ENCODE measurements around the gene S100A8. TPM values are rescaled to one million over a fixed set of nuclear protein-coding genes. Genes with fewer than 3 reads are reported as not detected.
A peak's percentile ranks its signal among the peaks of the same experiment; 100 is the strongest.

S100A8 gene
- total and polyA plus RNA-seq, 11 donors = 6.0 to 199 (median 32.3) TPM

- 63 to 77% (median 71%) methylated on average over 3 of the region's 3 CpGs for WGBS, 4 donors
- Histone ChIP-seq H3K27me3 (peaks cover 0 to 10% (median 0%) of the 10 kb centered on the region in 9 donors), H3K4me3 (no peak overlapping the region), H3K9me3 (no peaks in the 10 kb centered on the region), H3K4me1 (peaks cover 0 to 32% (median 0%) of the 10 kb centered on the region in 12 donors), H3K27ac (no peak overlapping the region), H3K36me3 (no peaks in the 10 kb centered on the region)
- no peak for TF ChIP-seq POLR2A (IDR thresholded peaks at IDR 0.05)
- no peak for TF ChIP-seq CTCF (IDR thresholded peaks at IDR 0.05)
- intact Hi-C loops (cut with DNase I) = no loop called here
- ATAC-seq (no peak), DNase-seq (no peak)
These were observed 1.4 kb upstream of the S100A8 start for GRCh38 chr1:153392258-153392657.

- peaks cover 0 to 50% (median 1%) of the 10 kb centered on the region in 12 donors for H3K4me1 ChIP-seq
- H3K27me3 ChIP-seq = peaks cover 0 to 6% (median 0%) of the 10 kb centered on the region in 9 donors
- DNase-seq (no peak), ATAC-seq (peak in 1 of 4 donors; percentile 18)
- peak overlapping the region in 1 of 12 donors; percentile 49 for H3K4me3 ChIP-seq
- H3K27ac ChIP-seq = peak overlapping the region in 1 of 12 donors; percentile 77
- H3K36me3 ChIP-seq = no peaks in the 10 kb centered on the region
- WGBS, 4 donors = 71 to 78% (median 76%) methylated on average over 16 to 17 of the region's 17 CpGs
- no peak for TF ChIP-seq POLR2A (IDR thresholded peaks at IDR 0.05)
- no peak for TF ChIP-seq CTCF (IDR thresholded peaks at IDR 0.05)
- intact Hi-C loops (cut with DNase I) = no loop called here
- H3K9me3 ChIP-seq = no peaks in the 10 kb centered on the region
These were observed 647 bp downstream of the S100A8 start for GRCh38 chr1:153389973-153390879.

DNA sequence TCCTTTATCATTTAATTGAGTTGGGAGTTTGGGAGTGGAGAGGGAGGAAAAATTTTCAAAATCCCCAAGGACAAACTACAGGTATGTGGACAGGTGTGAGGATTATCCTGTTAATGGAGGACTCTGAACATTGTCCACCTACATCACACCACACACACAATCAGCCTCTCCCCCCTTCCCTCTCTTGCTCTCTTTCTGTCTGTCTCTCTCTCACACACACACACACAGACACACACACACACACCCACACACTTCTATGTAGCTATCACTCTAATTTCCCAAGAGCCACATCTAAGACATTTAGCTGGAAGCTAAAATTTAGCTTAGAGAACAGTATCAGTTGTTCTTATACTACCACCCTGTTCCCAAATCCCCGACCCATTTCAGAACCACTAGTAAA, 1.5 kb downstream of the S100A8 start:
- peak overlapping the region in 1 of 12 donors; percentile 77 for H3K27ac ChIP-seq
- DNase-seq (no peak), ATAC-seq (no peak)
- peaks cover 0 to 55% (median 2%) of the 10 kb centered on the region in 12 donors for H3K4me1 ChIP-seq
- WGBS, 4 donors = 78 to 96% (median 86%) methylated on average over 1 of the region's 1 CpG
- no peaks in the 10 kb centered on the region for H3K9me3 ChIP-seq
- H3K36me3 ChIP-seq = no peaks in the 10 kb centered on the region
- peaks cover 0 to 6% (median 0%) of the 10 kb centered on the region in 9 donors for H3K27me3 ChIP-seq
- intact Hi-C loops (cut with DNase I) = no loop called here
- TF ChIP-seq CTCF (IDR thresholded peaks at IDR 0.05) = no peak
- no peak for TF ChIP-seq POLR2A (IDR thresholded peaks at IDR 0.05)
- H3K4me3 ChIP-seq = peak overlapping the region in 1 of 12 donors; percentile 49

- H3K27me3 ChIP-seq = peaks cover 0 to 6% (median 0%) of the 10 kb centered on the region in 9 donors
- no peak overlapping the region for H3K4me3 ChIP-seq
- H3K27ac ChIP-seq = peak overlapping the region in 1 of 12 donors; percentile 86
- DNase-seq = no peak
- intact Hi-C loops (cut with DNase I) = no loop called here
- no peak for TF ChIP-seq POLR2A (IDR thresholded peaks at IDR 0.05)
- no peak for TF ChIP-seq CTCF (IDR thresholded peaks at IDR 0.05)
- ATAC-seq = no peak
- H3K36me3 ChIP-seq = no peaks in the 10 kb centered on the region
- H3K9me3 ChIP-seq = peaks cover 0 to 6% (median under 1%) of the 10 kb centered on the region in 12 donors
- peaks cover 0 to 55% (median 2%) of the 10 kb centered on the region in 12 donors for H3K4me1 ChIP-seq
- 80 to 84% (median 83%) methylated on average over 4 of the region's 4 CpGs for WGBS, 4 donors
These were observed 3.1 kb downstream of the S100A8 start for GRCh38 chr1:153387785-153388184.

Data from heart left ventricle (tissue), 16 donors.